HEK293 (cell line): ENCODE data around the gene PRMT1.
A peak's percentile ranks its signal among the peaks of the same experiment; 100 is the strongest.

Source experiments
- IKZF3 ChIP-seq: fragments of 450-650 bp; IDR thresholded peaks from 2 replicates; pipeline ENCODE4 v1.5.0; 2018; ENCODE audit warnings: missing biosample characterization, mild to moderate bottlenecking, missing genetic modification characterization, moderate library complexity
- KLF1 ChIP-seq: fragments of 450-650 bp; formaldehyde crosslinking; IDR thresholded peaks from 2 replicates; pipeline ENCODE4 v1.5.1; 2016; ENCODE audit warnings: missing biosample characterization, missing genetic modification characterization
- MZF1 ChIP-seq: fragments of 450-650 bp; formaldehyde crosslinking; IDR thresholded peaks from 2 replicates; pipeline ENCODE4 v1.5.1; 2017; ENCODE audit warnings: missing biosample characterization, missing genetic modification characterization, borderline replicate concordance
- PATZ1 ChIP-seq: fragments of 450-650 bp; formaldehyde crosslinking; IDR thresholded peaks from 2 replicates; pipeline ENCODE4 v1.5.1; 2016; ENCODE audit warnings: missing biosample characterization, missing genetic modification characterization
- REST ChIP-seq: fragments of 450-650 bp; formaldehyde crosslinking; IDR thresholded peaks from 2 replicates; pipeline ENCODE4 v1.5.1; 2016; ENCODE audit warnings: missing biosample characterization, missing genetic modification characterization
- ZBTB1 ChIP-seq: fragments of 450-650 bp; formaldehyde crosslinking; IDR thresholded peaks from 2 replicates; pipeline ENCODE4 v1.5.1; 2016; ENCODE audit warnings: missing biosample characterization, missing genetic modification characterization
- ZBTB10 ChIP-seq: fragments of 450-650 bp; formaldehyde crosslinking; IDR thresholded peaks from 2 replicates; pipeline ENCODE4 v1.5.1; 2016; ENCODE audit warnings: missing biosample characterization, missing genetic modification characterization
- ZBTB11 ChIP-seq: fragments of 450-650 bp; formaldehyde crosslinking; conservative IDR thresholded peaks from 2 replicates; pipeline ENCODE4 v1.5.1; 2016; ENCODE audit warnings: low read depth, missing biosample characterization, missing genetic modification characterization
- ZBTB44 ChIP-seq: fragments of 450-650 bp; IDR thresholded peaks from 2 replicates; pipeline ENCODE4 v1.5.1; 2018; ENCODE audit warnings: missing biosample characterization, mild to moderate bottlenecking, missing genetic modification characterization
- ZNF121 ChIP-seq: fragments of 450-650 bp; formaldehyde crosslinking; IDR thresholded peaks from 2 replicates; pipeline ENCODE4 v1.5.1; 2016; ENCODE audit warnings: missing biosample characterization, missing genetic modification characterization
- ZNF148 ChIP-seq: fragments of 450-650 bp; formaldehyde crosslinking; IDR thresholded peaks from 2 replicates; pipeline ENCODE4 v1.5.0; 2017; ENCODE audit warnings: missing biosample characterization, missing genetic modification characterization, borderline replicate concordance
- ZNF19 ChIP-seq: fragments of 450-650 bp; formaldehyde crosslinking; IDR thresholded peaks from 2 replicates; pipeline ENCODE4; 2016; ENCODE audit warnings: missing biosample characterization, missing genetic modification characterization, low read depth
- ZNF302 ChIP-seq: fragments of 450-650 bp; formaldehyde crosslinking; IDR thresholded peaks from 2 replicates; pipeline ENCODE4 v1.5.1; 2016; ENCODE audit warnings: missing biosample characterization, missing genetic modification characterization, low read depth
- ZNF391 ChIP-seq: fragments of 450-650 bp; formaldehyde crosslinking; IDR thresholded peaks from 2 replicates; pipeline ENCODE4 v1.5.1; 2016; ENCODE audit warnings: low read depth, missing biosample characterization, missing genetic modification characterization, borderline replicate concordance
- ZNF423 ChIP-seq: fragments of 450-650 bp; formaldehyde crosslinking; IDR thresholded peaks from 2 replicates; pipeline ENCODE4 v1.5.1; 2016; ENCODE audit warnings: missing biosample characterization, missing genetic modification characterization
- ZNF544 ChIP-seq: fragments of 450-650 bp; formaldehyde crosslinking; IDR thresholded peaks from 2 replicates; pipeline ENCODE4 v1.5.0; 2017; ENCODE audit warnings: missing biosample characterization, missing genetic modification characterization
- ZNF558 ChIP-seq: fragments of 450-650 bp; formaldehyde crosslinking; IDR thresholded peaks from 2 replicates; pipeline ENCODE4 v1.5.1; 2016; ENCODE audit warnings: missing biosample characterization, missing genetic modification characterization
- ZNF639 ChIP-seq: fragments of 450-650 bp; formaldehyde crosslinking; IDR thresholded peaks from 2 replicates; pipeline ENCODE4 v1.5.1; 2016; ENCODE audit warnings: missing biosample characterization, missing genetic modification characterization
- ZSCAN4 ChIP-seq: fragments of 450-650 bp; formaldehyde crosslinking; IDR thresholded peaks from 2 replicates; pipeline ENCODE4 v1.5.1; 2017; ENCODE audit warnings: missing biosample characterization, missing genetic modification characterization

Gene PRMT1

GRCh38 chr19:49639401-49640112 is 37.5 kb upstream of the PRMT1 start (continued):
- no peak for TF ChIP-seq ZBTB44 (tag by site-specific recombination)
- no peak for TF ChIP-seq ZNF19
- peak; percentile 48; the same call in 1 of the 2 replicates for TF ChIP-seq ZBTB10
- TF ChIP-seq ZNF423 (tag by site-specific recombination), result no peak
- no peak for TF ChIP-seq ZNF544 (tag by site-specific recombination)
- no peak for TF ChIP-seq ZNF148 (tag by site-specific recombination)
- TF ChIP-seq ZNF639, result no peak
- TF ChIP-seq PATZ1 (tag by site-specific recombination), result peak; percentile 11
- no peak for TF ChIP-seq ZBTB1 (tag by site-specific recombination)
- TF ChIP-seq KLF1 (tag by site-specific recombination), result peak; percentile 33; the same call in 1 of the 2 replicates
- no peak for TF ChIP-seq ZNF558
- no peak for TF ChIP-seq REST (tag by site-specific recombination)
- TF ChIP-seq IKZF3, result no peak
- no peak for TF ChIP-seq ZSCAN4 (tag by site-specific recombination)
- no peak for TF ChIP-seq ZBTB11 (tag by site-specific recombination)
- no peak for TF ChIP-seq ZNF121 (tag by site-specific recombination)
- no peak for TF ChIP-seq ZNF302 (tag by site-specific recombination)
- no peak for TF ChIP-seq ZNF391 (tag by site-specific recombination)
- TF ChIP-seq MZF1 (tag by site-specific recombination), result no peak
